ENCODE results near the gene GALNT17.
"Not testable (repeated sequence)": the region's sequence is repeated elsewhere in the genome, so short reads cannot be mapped to it uniquely, and the experiment has no call there.

Gene GALNT17

DNA sequence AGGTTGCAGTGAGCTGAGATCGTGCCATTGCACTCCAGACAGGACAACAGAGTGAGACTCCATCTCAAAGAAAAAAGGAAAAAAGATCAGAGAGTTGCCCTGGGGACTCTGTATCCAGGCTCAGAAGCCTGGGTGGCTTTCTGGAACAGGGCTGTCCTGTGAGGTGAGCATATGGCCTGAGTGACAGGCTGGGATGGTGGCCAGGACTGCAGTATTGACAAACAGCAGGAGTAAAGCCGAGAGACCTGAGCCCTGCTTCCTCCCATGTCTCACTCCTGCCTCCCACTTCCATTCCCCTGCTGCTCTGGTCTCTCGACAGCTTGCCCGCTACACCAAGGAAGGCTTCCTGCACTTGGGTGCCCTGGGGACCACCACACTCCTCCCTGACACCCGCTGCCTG is 578.5 kb downstream of the GALNT17 start:
- in situ Hi-C loops (cut with MboI; ENCODE audit: low sequenced_read_pairs), result loop anchor here (25.0 kb wide), 1 partner anchor 848 kb away; no protein-coding TSS in a partner anchor

DNA sequence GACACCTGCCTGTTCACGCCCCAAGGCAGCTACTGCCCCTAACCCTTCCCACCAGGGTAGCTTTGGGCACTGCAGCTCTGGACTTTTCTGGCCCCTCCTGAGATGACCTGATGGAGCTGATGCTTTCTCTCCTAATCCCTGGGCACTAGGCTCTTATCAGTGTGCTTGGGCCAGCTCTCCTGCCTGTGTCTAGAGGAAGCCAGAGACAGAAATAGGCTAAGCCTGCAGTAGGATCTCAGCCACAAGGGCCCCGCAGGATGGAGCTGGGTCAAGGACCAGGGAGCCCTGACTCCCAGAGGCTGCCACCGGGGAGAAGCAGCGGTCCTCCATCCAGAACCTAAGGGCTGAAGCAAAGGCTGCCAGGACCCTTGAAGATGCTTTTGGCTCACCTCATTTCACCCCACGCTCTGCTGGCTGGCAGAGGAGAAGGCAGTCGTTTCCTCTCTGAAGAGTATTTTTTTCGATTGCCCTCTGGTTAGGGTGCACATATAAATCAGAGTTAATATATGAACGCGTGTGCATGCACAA is 580.8 kb downstream of the GALNT17 start:
- in situ Hi-C loops (cut with MboI; ENCODE audit: low sequenced_read_pairs), result loop anchor here (25.0 kb wide), 1 partner anchor 850 kb away; no protein-coding TSS in a partner anchor

DNA sequence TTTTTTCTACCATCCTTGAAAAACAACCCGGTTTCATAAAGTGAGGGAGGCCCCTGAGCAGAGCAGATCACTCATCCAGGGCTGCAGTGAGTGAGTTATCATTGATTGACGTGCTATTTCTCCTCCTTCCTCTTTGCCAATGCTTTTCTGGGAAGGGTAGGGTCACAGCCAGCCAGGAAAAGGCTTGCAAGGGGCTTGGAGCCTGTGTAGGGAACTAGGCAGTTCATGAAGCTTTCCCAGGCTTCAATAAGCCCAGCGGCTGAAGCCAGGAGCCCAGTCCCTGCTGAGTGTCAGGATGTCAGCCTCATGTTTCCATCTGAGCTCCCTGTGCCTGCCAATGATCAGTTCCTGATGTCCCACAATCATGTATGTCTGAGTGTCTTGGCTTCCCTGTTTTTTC is 584.7 kb downstream of the GALNT17 start:
- in situ Hi-C loops (cut with MboI; ENCODE audit: low sequenced_read_pairs), result loop anchor here (25.0 kb wide), 1 partner anchor 854 kb away; no protein-coding TSS in a partner anchor

DNA sequence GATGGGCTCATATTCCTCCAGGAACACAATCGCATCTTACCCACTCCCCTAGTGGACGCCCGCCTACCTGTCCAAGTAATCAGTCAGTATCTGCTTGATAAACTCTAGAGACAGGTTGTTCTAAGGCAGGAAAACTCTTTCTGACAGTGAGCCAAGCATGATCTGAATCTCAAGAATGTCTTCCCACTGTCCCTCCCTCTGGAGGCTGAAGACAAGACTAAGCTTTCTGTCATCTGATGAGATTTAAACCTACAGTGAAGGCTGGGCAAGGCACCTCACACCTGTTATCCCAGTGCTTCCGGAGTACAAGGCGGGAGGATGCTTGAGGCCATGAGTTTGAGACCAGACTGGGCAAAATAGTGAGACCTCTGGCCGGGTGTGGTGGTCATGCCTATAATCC is 586.6 kb downstream of the GALNT17 start:
- in situ Hi-C loops (cut with MboI; ENCODE audit: low sequenced_read_pairs), result loop anchor here (25.0 kb wide), 1 partner anchor 856 kb away; no protein-coding TSS in a partner anchor

DNA sequence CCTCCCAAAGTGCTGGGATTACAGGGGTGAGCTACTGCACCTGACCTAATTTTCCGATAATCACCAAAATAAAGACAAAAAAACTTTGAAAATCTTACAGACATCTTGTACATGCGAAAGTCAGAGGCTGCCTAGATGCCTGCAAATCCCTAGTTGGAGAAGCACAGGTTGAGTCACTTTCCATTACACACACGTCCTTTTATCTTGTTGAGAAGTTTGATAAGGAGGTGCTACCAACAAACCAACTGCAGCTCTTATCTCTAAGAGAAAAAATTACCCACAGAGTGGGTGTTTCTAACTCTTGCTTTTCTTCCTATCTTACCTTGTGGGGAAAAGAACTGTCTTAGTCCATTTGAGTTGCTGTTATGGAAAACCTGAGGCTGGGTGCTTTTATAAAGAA is 589.8 kb downstream of the GALNT17 start:
- in situ Hi-C loops (cut with MboI; ENCODE audit: low sequenced_read_pairs), result loop anchor here (25.0 kb wide), 1 partner anchor 859 kb away; no protein-coding TSS in a partner anchor

DNA sequence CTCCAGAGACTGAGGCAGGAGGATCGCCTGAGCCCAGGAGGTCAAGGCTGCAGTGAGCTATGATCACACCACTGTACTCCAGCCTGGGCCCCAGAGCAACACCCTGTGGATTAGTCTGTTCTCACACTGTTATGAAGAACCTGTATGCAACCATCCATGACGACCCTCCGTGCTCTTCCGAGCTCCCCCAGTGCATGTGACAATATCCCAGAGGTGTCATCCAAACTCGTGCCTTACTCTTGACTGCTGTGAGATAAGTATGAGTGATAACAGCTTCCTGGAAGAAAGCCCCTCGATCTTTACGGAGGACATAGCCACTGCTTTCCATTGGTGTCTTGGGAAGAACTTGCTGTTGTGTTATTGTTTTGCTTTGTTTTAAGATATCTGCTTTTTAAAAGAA is 591.9 kb downstream of the GALNT17 start:
- in situ Hi-C loops (cut with MboI; ENCODE audit: low sequenced_read_pairs), result loop anchor here (25.0 kb wide), 1 partner anchor 862 kb away; no protein-coding TSS in a partner anchor

DNA sequence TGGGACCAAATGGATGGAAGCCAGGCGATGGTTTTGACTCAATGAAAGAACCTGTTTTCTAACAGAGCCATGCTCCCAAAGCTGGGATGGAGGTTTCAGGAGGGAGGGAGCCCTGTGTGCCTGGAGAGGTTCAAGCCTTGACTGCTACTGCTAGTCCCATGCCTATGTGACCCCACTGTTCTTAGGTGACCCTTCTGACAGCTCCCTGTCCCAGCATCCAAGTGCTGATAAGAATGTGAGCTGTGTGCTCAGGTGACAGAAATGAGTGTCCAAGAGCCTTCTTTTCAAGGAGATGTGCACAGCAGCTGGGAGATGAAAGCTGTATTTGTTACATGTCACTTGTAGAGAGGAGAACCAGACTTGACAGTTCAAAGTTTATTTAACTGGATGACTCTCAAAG is 595.4 kb downstream of the GALNT17 start:
- in situ Hi-C loops (cut with MboI; ENCODE audit: low sequenced_read_pairs), result no loop called here

DNA sequence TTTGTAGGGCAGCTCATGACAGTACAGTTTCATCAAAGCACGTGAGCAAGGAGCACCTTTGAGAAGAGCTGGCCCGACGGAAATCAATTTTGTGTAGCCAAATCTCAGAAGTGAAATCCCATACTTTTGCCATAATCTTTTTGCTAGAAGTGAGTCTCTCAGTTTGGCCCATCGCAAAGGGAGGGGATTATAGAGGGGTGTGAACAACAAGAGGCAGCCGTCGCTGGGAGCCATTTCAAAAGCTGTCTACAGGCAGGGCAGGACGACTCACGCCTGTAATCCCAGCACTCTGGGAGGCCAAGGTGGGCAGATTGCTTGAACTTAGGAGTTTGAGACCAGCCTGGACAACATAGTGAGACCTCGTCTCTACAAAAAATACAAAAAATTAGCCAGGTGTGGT is 599.8 kb downstream of the GALNT17 start:
- in situ Hi-C loops (cut with MboI; ENCODE audit: low sequenced_read_pairs), result no loop called here

DNA sequence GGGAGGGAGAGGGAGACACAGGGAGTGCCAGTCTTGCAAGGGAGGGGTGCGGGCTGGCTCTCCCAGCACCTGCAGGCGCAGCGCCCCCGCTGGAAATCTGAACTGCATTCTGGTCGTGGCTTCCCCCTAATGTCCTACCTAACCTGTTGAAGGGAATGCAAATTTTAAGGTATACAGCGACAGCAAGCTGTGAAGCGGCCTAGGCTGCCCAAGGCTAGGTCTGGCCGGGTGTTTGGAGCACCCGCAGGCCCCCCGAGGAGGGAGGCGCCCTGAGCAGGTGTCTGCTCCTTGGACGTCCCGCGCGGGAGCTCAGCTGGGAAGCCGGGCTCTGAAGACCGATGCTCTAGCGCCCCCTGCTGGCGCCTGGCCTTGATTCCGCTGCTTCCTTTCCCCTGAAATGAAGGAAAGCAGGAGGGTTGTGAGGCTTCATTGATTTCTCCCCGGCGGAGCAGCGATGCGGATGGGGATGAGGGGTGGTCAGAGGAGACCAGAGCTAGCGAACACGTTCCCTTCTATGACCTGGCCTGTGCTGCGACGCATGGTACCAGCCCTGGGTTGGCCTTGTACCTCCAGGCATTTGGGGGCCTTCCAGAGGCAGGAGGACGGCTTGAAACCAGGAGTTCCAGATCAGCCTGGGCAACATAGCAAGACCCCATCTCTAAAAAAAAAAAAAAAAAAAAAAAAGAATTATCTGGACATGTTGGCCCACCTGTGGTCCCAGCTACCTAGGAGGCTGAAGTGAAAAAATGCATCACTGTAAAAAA is 601.3 kb downstream of the GALNT17 start:
- in situ Hi-C loops (cut with MboI; ENCODE audit: low sequenced_read_pairs), result no loop called here

DNA sequence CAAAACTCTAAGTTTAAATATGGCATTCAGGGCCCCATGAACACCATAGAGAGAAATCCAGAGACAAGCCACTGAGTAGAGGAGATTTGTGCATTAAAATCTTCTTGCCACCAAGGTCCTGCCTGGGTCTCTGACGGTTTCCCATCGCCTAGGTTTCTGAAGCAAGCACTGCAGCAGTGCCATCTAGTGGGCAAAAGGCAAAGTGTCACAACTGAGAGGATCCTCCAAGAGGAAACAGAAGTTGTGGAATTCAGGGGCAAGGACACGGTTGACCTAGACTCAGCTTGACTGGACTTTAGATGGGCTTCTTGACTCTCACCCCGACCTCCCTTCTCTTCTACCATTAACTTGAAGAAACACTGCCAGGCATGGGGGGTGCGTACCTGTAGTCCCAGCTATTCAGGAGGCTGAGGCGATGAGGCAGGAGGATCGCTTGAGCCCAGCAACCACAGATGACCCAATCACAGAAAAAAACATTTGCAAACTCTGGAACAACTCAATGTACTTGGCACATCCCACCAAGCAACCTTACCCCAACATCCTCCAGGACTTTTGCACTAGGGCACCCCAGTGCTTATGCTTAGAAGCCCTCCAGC is 604.1 kb downstream of the GALNT17 start:
- in situ Hi-C loops (cut with MboI; ENCODE audit: low sequenced_read_pairs), result no loop called here

DNA sequence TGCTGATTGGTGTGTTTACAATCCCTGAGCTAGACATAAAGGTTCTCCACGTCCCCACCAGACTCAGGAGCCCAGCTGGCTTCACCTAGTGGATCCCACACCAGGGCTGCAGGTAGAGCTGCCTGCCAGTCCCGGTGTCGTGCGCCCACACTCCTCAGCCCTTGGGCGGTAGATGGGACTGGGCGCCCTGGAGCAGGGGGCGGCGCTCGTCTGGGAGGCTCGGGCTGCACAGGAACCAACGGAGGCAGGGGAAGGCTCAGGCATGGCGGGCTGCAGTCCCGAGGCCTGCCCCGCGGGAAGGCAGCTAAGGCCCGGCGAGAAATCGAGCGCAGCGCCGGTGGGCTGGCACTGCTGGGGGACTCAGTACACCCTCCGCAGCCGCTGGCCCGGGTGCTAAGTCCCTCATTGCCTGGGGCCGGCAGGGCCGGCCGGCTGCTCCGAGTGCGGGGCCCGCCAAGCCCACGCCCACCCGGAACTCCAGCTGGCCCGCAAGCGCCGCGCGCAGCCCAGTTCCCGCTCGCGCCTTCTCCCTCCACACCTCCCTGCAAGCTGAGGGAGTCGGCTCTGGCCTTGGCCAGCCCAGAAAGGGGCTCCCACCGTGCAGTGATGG is 606.1 kb downstream of the GALNT17 start:
- in situ Hi-C loops (cut with MboI; ENCODE audit: low sequenced_read_pairs), result not testable (repeated sequence)

DNA sequence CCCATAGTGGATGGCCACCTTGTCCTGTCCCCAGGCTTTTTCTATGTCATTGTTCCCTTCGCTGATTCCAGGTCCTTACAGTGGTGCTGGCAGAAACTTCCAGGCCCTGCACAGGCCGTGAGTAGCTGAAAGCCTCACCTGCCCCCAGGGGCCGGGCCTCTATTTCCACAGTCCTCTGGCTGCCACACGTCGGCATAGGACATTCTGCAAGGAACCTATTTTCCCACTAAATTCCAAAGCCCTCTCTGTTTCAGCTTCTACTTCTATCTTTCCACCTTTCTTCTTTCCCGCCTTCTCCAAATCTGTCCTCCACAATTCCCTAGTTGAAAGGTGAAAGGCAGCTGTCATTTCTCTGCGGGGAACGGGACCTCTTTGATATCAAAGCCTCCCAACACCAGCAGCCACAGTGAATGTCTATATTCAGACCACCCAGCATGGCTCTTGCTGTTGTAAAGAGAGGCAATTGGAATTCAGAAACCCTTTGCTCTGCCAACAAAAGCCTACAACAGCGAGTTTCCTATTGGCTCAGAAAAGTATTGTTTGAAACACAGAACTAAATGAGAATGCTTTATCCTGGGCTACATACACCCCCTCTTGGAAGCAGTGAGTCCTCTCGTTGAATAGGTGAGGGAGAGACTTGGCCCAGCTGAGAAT is 607.7 kb downstream of the GALNT17 start:
- in situ Hi-C loops (cut with MboI; ENCODE audit: low sequenced_read_pairs), result no loop called here

DNA sequence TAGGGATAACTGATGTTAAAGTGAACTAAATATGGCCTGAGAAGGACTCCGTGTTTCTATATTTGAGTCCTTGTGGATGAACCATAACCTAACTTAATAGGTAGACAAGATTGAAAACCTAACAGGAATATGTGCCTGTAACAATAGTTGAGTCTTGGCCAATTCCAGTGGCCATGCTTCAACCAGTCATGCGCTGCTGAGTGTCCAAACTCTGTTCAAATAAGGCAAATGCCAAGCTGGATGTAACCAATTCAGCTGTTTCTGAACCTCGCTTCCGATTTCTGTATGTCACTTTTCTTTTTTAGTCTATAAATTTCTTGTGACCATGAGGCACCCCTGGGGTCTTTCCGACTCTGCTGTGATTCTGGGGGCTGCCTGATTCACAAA is 608.2 kb downstream of the GALNT17 start:
- in situ Hi-C loops (cut with MboI; ENCODE audit: low sequenced_read_pairs), result no loop called here

DNA sequence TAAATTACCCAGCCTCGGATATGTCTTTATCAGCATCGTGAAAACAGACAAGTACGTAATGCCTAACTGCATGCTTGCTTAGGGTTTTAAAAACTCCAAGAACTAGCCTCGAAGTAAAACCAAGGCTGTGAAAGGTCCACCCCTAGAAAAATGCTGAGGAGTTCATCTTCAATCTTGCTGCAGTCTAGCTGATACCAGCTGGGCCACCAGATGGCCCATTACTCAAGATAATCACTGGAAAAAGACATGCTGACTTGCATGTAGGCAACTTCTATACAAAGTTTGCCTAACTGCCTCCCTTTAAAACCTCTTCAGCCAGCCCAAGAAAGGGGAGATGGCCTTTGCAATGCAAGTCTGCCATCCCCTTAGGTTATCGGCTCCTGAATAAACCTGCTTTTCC is 614.1 kb downstream of the GALNT17 start:
- in situ Hi-C loops (cut with MboI; ENCODE audit: low sequenced_read_pairs), result no loop called here

DNA sequence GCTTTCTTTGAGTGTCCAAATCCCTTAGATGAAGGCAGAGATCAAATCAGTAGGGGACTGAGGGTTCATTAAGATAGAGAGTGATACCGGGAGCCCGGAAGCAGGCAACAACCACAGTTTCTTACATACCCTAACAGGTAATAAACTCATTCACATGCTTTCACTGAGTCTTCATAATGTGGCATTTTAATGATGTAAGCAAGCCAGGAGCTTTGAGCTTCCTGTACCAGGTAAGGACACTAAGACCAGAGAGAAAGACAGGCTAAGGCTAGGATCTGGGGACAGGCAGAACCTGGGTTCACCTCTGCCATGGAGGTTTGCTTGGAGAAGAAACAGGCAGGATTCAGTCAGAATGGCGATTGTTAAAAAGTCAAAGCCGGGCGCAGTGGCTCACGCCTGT is 618.3 kb downstream of the GALNT17 start:
- in situ Hi-C loops (cut with MboI; ENCODE audit: low sequenced_read_pairs), result no loop called here

DNA sequence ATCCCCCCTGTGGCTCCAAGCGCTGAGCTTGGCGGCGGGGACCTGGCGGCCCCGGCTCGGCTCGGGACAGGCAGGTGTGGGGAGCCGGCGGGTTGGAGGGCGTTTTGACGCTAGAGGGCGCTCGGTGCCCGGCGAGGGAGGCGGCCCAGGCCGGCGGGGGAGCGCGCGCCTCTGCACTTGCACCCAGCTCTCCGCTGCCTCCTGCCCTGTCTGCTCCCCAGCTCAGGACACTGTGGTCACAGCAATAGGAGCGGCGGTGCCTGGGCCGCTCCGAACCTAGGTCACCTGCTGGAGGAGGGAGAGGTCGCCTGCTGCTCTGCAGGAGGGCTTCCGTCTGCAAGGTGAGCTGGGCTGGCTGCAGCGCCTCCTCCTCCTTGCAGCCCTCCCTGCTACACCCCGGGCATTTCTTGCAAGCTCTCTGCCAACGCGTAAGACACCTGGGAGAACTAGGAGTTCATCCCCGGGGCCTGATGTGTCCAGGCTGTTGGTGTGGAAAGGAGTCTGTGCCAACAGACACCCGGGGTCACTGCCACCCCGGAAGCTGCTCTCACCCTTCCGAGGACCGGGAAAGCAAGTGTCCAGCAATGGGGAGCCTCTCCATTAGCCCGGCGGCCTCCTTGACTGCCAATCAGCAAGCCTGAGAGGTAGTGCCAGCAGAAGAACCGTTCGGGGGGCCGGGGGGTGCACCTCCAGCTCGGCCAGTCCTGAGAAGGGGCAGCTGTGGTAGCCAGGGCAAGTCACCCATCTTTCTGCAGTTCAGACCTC is 620.4 kb downstream of the GALNT17 start:
- in situ Hi-C loops (cut with MboI; ENCODE audit: low sequenced_read_pairs), result no loop called here

DNA sequence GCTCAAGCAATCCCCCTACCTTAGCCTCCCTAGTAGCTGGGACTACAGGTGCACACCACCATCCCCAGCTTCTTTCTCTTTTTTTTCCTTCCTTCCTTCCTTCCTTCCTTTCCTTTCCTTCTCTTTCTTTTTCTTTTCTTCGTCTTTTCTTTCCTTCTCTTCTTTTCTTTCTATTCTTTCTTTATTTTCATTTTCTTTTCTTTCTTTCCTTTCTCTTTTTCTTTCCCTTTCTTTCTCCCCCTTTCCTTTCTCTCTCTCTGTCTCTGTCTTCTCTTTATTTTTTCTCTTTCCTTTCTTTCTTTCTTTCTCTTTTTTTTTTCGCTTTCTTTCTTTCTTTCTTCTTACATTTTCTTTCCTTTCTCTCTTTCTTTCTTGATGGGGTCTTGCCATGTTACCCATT is 621.3 kb downstream of the GALNT17 start:
- in situ Hi-C loops (cut with MboI; ENCODE audit: low sequenced_read_pairs), result no loop called here

DNA sequence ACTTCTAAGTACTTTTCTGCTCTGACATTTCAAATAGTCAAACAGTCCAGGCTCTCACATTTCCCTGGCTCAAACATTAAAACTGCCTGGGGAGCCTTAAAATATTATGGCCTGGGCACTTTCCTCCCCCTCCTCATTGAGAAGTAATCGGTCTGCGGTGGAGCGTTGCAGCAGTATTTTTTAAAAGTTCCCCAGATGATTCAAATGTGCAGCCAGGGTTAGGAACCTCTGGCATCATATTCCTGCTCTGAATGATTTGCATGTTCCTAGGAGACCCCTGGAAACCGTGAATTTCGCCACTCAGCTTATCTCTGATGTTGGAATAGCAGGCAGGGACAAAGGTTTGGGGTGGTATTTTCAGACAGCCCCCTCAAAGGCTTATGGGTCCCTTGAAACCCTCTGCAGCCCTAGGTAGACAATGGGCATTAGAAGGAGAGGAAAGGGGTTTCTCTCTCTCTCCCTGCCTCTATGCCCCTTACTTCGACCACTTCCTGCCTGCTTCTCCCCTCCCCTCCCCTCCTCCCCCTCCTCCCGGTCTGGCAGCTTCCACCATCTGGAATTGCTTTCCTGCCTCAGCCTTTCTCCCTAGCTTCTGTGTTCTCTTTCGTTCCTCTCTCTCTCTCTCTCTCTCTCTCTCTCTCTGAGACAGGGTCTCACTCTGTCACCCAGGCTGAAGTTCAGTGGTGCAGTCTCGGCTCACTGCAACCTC is 622.2 kb downstream of the GALNT17 start:
- in situ Hi-C loops (cut with MboI; ENCODE audit: low sequenced_read_pairs), result no loop called here

DNA sequence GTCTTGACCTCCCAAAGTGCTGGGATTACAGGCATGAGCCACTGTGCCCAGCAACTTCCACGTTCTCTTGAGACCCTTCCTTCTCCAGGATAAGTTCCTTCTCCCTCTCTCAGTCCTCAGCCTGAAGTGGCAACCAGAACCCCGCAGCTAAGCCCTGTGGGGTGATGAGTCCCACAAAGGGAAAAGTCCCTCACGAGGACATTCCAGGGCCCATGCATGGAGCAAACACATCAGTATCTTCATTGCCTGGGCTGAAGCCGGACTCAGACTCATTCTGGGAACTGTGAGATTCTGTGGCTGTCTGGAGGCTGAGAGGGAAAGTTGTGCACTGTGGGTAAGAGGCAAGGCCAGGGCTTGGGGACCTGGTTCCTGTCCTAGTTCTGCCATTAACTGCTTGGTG is 622.9 kb downstream of the GALNT17 start:
- in situ Hi-C loops (cut with MboI; ENCODE audit: low sequenced_read_pairs), result no loop called here

DNA sequence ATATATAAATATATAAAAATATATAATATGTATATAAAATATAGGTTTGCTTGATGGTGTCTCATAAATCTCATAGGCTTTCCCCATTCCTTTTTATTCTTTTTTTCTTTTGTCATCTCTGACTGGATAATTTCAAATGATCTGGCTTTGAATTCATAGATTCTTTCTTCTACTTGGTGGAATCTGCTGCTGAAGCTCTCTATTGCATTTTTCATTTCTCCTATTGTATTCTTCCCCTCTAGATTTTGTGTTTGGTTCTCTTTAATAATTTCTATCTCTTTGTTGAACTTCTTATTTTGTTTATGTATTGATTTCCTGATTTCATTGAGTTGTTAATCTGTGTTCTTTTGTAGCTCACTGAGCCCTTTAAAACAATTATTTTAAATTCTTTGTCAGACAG is 629.4 kb downstream of the GALNT17 start:
- in situ Hi-C loops (cut with MboI; ENCODE audit: low sequenced_read_pairs), result no loop called here
